Gastroesophageal sphincter (tissue), 4 donors: Measurements from ENCODE around the gene EXOC4. TPM values are rescaled to one million over a fixed set of nuclear protein-coding genes. Genes with fewer than 3 reads are reported as not detected.

Source experiments
- ATAC-seq: fragments of 150-250 bp; one replicate; pipeline ENCODE4 v1.9.1; 2016; ENCODE audit warnings: mild to moderate bottlenecking, moderate library complexity
- H3K27ac ChIP-seq, 4 donors: fragments of 200-600 bp; sonication (generic) in 3 of 4; 1 replicate in 3 of 4; 2 replicates in 1 of 4; pipeline ENCODE4 v1.5.1; 2016 to 2019
- H3K27me3 ChIP-seq: fragments of 200-600 bp; sonication (generic); one replicate; pipeline ENCODE4 v1.5.1; 2019
- H3K36me3 ChIP-seq, 2 donors: fragments of 200-600 bp; sonication (generic); one replicate each; pipeline ENCODE4 v1.5.1; 2019; ENCODE audit warnings: control low read depth in 1 of 2
- H3K4me1 ChIP-seq, 3 donors: fragments of 200-600 bp; sonication (generic); 1 replicate in 2 of 3; 2 replicates in 1 of 3; pipeline ENCODE4 v1.5.1; 2016 to 2019; ENCODE audit warnings: control low read depth in 2 of 3
- H3K4me3 ChIP-seq, 2 donors: fragments of 200-600 bp; sonication (generic); one replicate each; pipeline ENCODE4 v1.5.1; 2019; ENCODE audit warnings: mild to moderate bottlenecking in 1 of 2, moderate library complexity in 1 of 2
- H3K9me3 ChIP-seq, 3 donors: fragments of 200-600 bp; sonication (generic); one replicate each; pipeline ENCODE4 v1.5.1; 2017 to 2019; ENCODE audit warnings: control low read depth in 2 of 3
- EP300 ChIP-seq: sonication (generic); formaldehyde crosslinking; IDR thresholded peaks from one replicate; pipeline ENCODE4 v1.6.1; 2017; ENCODE audit warnings: antibody characterized with exemption, mild to moderate bottlenecking
- POLR2A ChIP-seq, 2 donors: fragments of 450-650 bp; IDR thresholded peaks; one replicate each; pipeline ENCODE4 v1.6.1; 2017; ENCODE audit warnings: antibody characterized with exemption in 2 of 2, mild to moderate bottlenecking in 2 of 2, moderate library complexity in 1 of 2
- POLR2AphosphoS5 ChIP-seq: sonication (generic); formaldehyde crosslinking; IDR thresholded peaks from one replicate; pipeline ENCODE4 v1.6.1; 2017; ENCODE audit warnings: antibody characterized with exemption
- WGBS, 2 donors: methylation state at CpG; one replicate each; pipeline ENCODE4 v1.1.5; 2018; ENCODE audit warnings: low coverage in 1 of 2; 5-methylcytosine and 5-hydroxymethylcytosine counted together
- total RNA-seq, 4 donors: library from RNA; depleted of rRNA; stranded (reverse); fragments of >200 nt; gene quantifications; one replicate each; pipeline ENCODE4 v1.1.0, GENCODE V29; 2016
- TF ChIP-seq, protein P1 (sequence below), 4 experiments: fragments of 200-600 bp in 2 of 4; fragments of 450-650 bp in 2 of 4; sonication (generic) in 1 of 4; IDR thresholded peaks; one replicate each; pipeline ENCODE4 v1.5.1; 2017 to 2019; ENCODE audit warnings: antibody characterized with exemption in 4 of 4, mild to moderate bottlenecking in 2 of 4, moderate library complexity in 2 of 4

Gene EXOC4
- total RNA-seq, 4 donors from 2014 or later = 46.3 to 85.8 (median 51.9) TPM

- no peak overlapping the region for H3K4me3 ChIP-seq
- no peak overlapping the region for H3K27ac ChIP-seq
- no peak for ATAC-seq
- peaks cover 0 to 35% of the 10 kb centered on the region in 2 donors for H3K36me3 ChIP-seq
- H3K4me1 ChIP-seq = no peaks in the 10 kb centered on the region
- TF ChIP-seq EP300 = no peak
- TF ChIP-seq POLR2AphosphoS5 = no peak
- TF ChIP-seq, protein P1, sequence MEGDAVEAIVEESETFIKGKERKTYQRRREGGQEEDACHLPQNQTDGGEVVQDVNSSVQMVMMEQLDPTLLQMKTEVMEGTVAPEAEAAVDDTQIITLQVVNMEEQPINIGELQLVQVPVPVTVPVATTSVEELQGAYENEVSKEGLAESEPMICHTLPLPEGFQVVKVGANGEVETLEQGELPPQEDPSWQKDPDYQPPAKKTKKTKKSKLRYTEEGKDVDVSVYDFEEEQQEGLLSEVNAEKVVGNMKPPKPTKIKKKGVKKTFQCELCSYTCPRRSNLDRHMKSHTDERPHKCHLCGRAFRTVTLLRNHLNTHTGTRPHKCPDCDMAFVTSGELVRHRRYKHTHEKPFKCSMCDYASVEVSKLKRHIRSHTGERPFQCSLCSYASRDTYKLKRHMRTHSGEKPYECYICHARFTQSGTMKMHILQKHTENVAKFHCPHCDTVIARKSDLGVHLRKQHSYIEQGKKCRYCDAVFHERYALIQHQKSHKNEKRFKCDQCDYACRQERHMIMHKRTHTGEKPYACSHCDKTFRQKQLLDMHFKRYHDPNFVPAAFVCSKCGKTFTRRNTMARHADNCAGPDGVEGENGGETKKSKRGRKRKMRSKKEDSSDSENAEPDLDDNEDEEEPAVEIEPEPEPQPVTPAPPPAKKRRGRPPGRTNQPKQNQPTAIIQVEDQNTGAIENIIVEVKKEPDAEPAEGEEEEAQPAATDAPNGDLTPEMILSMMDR (IDR thresholded peaks at IDR 0.05) = no peak
- no peak for TF ChIP-seq POLR2A (IDR thresholded peaks at IDR 0.05)
- 77 to 93% methylated on average over 2 of the region's 2 CpGs for WGBS, 2 donors
- no peaks in the 10 kb centered on the region for H3K27me3 ChIP-seq
- no peaks in the 10 kb centered on the region for H3K9me3 ChIP-seq
Observed at GRCh38 chr7:133303931-133304330, 51.1 kb downstream of the EXOC4 start.

- no peak overlapping the region for H3K27ac ChIP-seq
- no peaks in the 10 kb centered on the region for H3K9me3 ChIP-seq
- peaks cover 0 to 51% of the 10 kb centered on the region in 2 donors for H3K36me3 ChIP-seq
- H3K4me1 ChIP-seq = no peaks in the 10 kb centered on the region
- no peak overlapping the region for H3K4me3 ChIP-seq
- ATAC-seq = no peak
- no peaks in the 10 kb centered on the region for H3K27me3 ChIP-seq
- TF ChIP-seq EP300 = no peak
- TF ChIP-seq POLR2AphosphoS5 = no peak
- TF ChIP-seq POLR2A (IDR thresholded peaks at IDR 0.05) = no peak
- TF ChIP-seq, protein P1 (IDR thresholded peaks at IDR 0.05) = no peak
- WGBS, 2 donors = 94 to 100% methylated on average over 2 to 6 of the region's 6 CpGs
Observed at GRCh38 chr7:133309333-133309732, 56.5 kb downstream of the EXOC4 start.

- Histone ChIP-seq H3K4me1 (peaks cover 0 to 2% (median 0%) of the 10 kb centered on the region in 3 donors), H3K27me3 (no peaks in the 10 kb centered on the region), H3K27ac (no peak overlapping the region), H3K36me3 (peaks cover 0 to 51% of the 10 kb centered on the region in 2 donors), H3K4me3 (no peak overlapping the region), H3K9me3 (no peaks in the 10 kb centered on the region)
- 57 to 67% methylated on average over 3 of the region's 3 CpGs for WGBS, 2 donors
- TF ChIP-seq, protein P1 (IDR thresholded peaks at IDR 0.05) = no peak
- TF ChIP-seq POLR2AphosphoS5 (no peak), POLR2A (IDR thresholded peaks at IDR 0.05) (no peak), EP300 (no peak)
- ATAC-seq = no peak
Observed at GRCh38 chr7:133310232-133310862, 57.5 kb downstream of the EXOC4 start.

GRCh38 chr7:133313575-133313974 is 60.7 kb downstream of the EXOC4 start:
- Histone ChIP-seq H3K4me3 (no peak overlapping the region), H3K9me3 (no peaks in the 10 kb centered on the region), H3K27ac (no peak overlapping the region), H3K27me3 (no peaks in the 10 kb centered on the region), H3K36me3 (peaks cover 0 to 20% of the 10 kb centered on the region in 2 donors), H3K4me1 (peaks cover 0 to 9% (median 0%) of the 10 kb centered on the region in 3 donors)
- ATAC-seq = no peak
- 91 to 100% methylated on average over 1 of the region's 1 CpG for WGBS, 2 donors
- TF ChIP-seq, protein P1 (IDR thresholded peaks at IDR 0.05) = no peak
- TF ChIP-seq EP300 = no peak
- TF ChIP-seq POLR2A (IDR thresholded peaks at IDR 0.05) = no peak
- TF ChIP-seq POLR2AphosphoS5 = no peak

- TF ChIP-seq POLR2A (IDR thresholded peaks at IDR 0.05) (no peak), POLR2AphosphoS5 (no peak)
- TF ChIP-seq, protein P1 (IDR thresholded peaks at IDR 0.05) = no peak
- Histone ChIP-seq H3K9me3 (no peaks in the 10 kb centered on the region), H3K27me3 (no peaks in the 10 kb centered on the region), H3K27ac (no peak overlapping the region), H3K4me3 (no peak overlapping the region), H3K4me1 (peaks cover 0 to 14% (median 0%) of the 10 kb centered on the region in 3 donors), H3K36me3 (peaks cover 0 to 15% of the 10 kb centered on the region in 2 donors)
- no peak for ATAC-seq
- WGBS, 2 donors = 83 to 100% methylated on average over 1 of the region's 1 CpG
Observed at GRCh38 chr7:133314084-133314483, 61.2 kb downstream of the EXOC4 start.
